IMR-90 (cell line): Measurements from ENCODE around the gene EFS. TPM values are rescaled to one million over a fixed set of nuclear protein-coding genes. Genes with fewer than 3 reads are reported as not detected.

Experiments
- ATAC-seq: fragments of 200-7000 bp; cut with Tn5 transposase; 2 replicates; pipeline ENCODE4 v1.9.1; 2020; ENCODE audit warnings: low read depth, mild to moderate bottlenecking, moderate library complexity
- BruUV-seq: library from RNA; stranded (reverse); fragments of 400-500 nt; replicated peaks from 2 replicates; lab custom pipeline; 2021; lab: Mats Ljungman, UMichigan
- CTCF ChIA-PET: fragments of 300-600 bp; formaldehyde crosslinking; extraction: SDS; loops from one replicate; lab custom pipeline; 2021; ENCODE audit warnings: antibody characterized with exemption; lab: Yijun Ruan, JAX
- POLR2A ChIA-PET: fragments of 300-600 bp; sonication (Branson Sonifier 250); formaldehyde crosslinking; loops from one replicate; lab custom pipeline; 2022; ENCODE audit warnings: antibody characterized with exemption; ENCODE audit not compliant: unreplicated experiment; lab: Charles Lee
- DNase-seq: peaks from one replicate; pipeline ENCODE4 v3.0.0; 2013
- H2AFZ ChIP-seq: replicated peaks from 2 replicates; pipeline ENCODE3; 2013; ENCODE audit warnings: low read length, mild to moderate bottlenecking; ENCODE audit not compliant: poor library complexity
- H2AK5ac ChIP-seq: 2 replicates; pipeline ENCODE4 v1.6.1; 2013; ENCODE audit warnings: low read depth, low read length, inconsistent platforms
- H2AK9ac ChIP-seq: replicated peaks from 2 replicates; pipeline ENCODE3; 2013; ENCODE audit warnings: mild to moderate bottlenecking, low read depth, low read length, moderate library complexity; ENCODE audit not compliant: poor library complexity
- H2BK120ac ChIP-seq: 2 replicates; pipeline ENCODE4 v1.6.1; 2013; ENCODE audit warnings: low read depth, low read length, inconsistent platforms
- H2BK15ac ChIP-seq: 3 replicates; pipeline ENCODE4 v1.6.1; 2013; ENCODE audit warnings: low read depth, low read length, inconsistent platforms
- H2BK20ac ChIP-seq: 2 replicates; pipeline ENCODE4 v1.6.1; 2013; ENCODE audit warnings: low read depth, mild to moderate bottlenecking, inconsistent platforms, low read length, moderate library complexity
- H2BK5ac ChIP-seq: 2 replicates; pipeline ENCODE4 v1.6.1; 2013; ENCODE audit warnings: mild to moderate bottlenecking, low read depth, low read length, inconsistent platforms; ENCODE audit not compliant: poor library complexity, severe bottlenecking
- H3K14ac ChIP-seq: replicated peaks from 2 replicates; pipeline ENCODE4 v1.6.1; 2013; ENCODE audit warnings: low read depth, low read length, inconsistent platforms
- H3K18ac ChIP-seq: 2 replicates; pipeline ENCODE4 v1.6.1; 2013; ENCODE audit warnings: low read depth, low read length, control low read depth
- H3K23ac ChIP-seq: 2 replicates; pipeline ENCODE4 v1.6.1; 2013; ENCODE audit warnings: low read depth, low read length, inconsistent platforms
- H3K27ac ChIP-seq: 2 replicates; pipeline ENCODE4 v1.5.1; 2013; ENCODE audit warnings: mild to moderate bottlenecking, control low read depth, low read length; ENCODE audit not compliant: insufficient read depth
- H3K27me3 ChIP-seq: 2 replicates; pipeline ENCODE4 v1.6.1; 2013; ENCODE audit warnings: low read length; ENCODE audit not compliant: control insufficient read depth, insufficient read depth
- H3K36me3 ChIP-seq: 2 replicates; pipeline ENCODE4 v1.6.1; 2013; ENCODE audit warnings: low read length, mixed read lengths; ENCODE audit not compliant: control insufficient read depth, insufficient read depth
- H3K4ac ChIP-seq: 2 replicates; pipeline ENCODE4 v1.6.1; 2013; ENCODE audit warnings: low read depth, low read length, inconsistent platforms
- H3K4me1 ChIP-seq: 2 replicates; pipeline ENCODE4 v1.6.1; 2013; ENCODE audit warnings: low read length, mixed read lengths; ENCODE audit not compliant: control insufficient read depth, insufficient read depth
- H3K4me2 ChIP-seq: 2 replicates; pipeline ENCODE4 v1.6.1; 2013; ENCODE audit warnings: low read depth, mild to moderate bottlenecking, control low read depth, low read length, moderate library complexity
- H3K4me3 ChIP-seq: 2 replicates; pipeline ENCODE4 v1.5.1; 2013; ENCODE audit warnings: low read depth, mild to moderate bottlenecking, control low read depth, low read length, moderate library complexity; ENCODE audit not compliant: insufficient read depth
- H3K56ac ChIP-seq: 2 replicates; pipeline ENCODE4 v1.6.1; 2013; ENCODE audit warnings: low read length, inconsistent platforms; ENCODE audit not compliant: insufficient read depth; ENCODE audit errors: extremely low read depth
- H3K79me1 ChIP-seq, 2 experiments: 2 replicates each; pipeline ENCODE4 v1.6.1; 2013; ENCODE audit warnings: low read length in 2 of 2, inconsistent platforms in 1 of 2, low read depth in 1 of 2
- H3K9ac ChIP-seq: 2 replicates; pipeline ENCODE4 v1.6.1; 2013; ENCODE audit warnings: low read depth, low read length, control low read depth
- H3K9me1 ChIP-seq: 2 replicates; pipeline ENCODE4 v1.6.1; 2013; ENCODE audit warnings: low read length, inconsistent platforms; ENCODE audit not compliant: insufficient read depth
- H3K9me3 ChIP-seq: 2 replicates; pipeline ENCODE4 v1.6.1; 2013; ENCODE audit warnings: low read length; ENCODE audit not compliant: control insufficient read depth, insufficient read depth
- H4K20me1 ChIP-seq: 2 replicates; pipeline ENCODE4 v1.6.1; 2013; ENCODE audit warnings: low read length, inconsistent platforms; ENCODE audit not compliant: insufficient read depth
- H4K5ac ChIP-seq: 2 replicates; pipeline ENCODE4 v1.6.1; 2013; ENCODE audit warnings: mild to moderate bottlenecking, low read depth, low read length, control low read depth
- H4K8ac ChIP-seq, 2 experiments: 2 replicates each; pipeline ENCODE4 v1.6.1; 2013; ENCODE audit warnings: low read depth in 2 of 2, low read length in 2 of 2, control low read depth in 1 of 2, inconsistent platforms in 1 of 2
- H4K91ac ChIP-seq: 2 replicates; pipeline ENCODE4 v1.6.1; 2013; ENCODE audit warnings: low read depth, low read length, inconsistent platforms; ENCODE audit not compliant: insufficient read depth
- BHLHE40 ChIP-seq: fragments of 150-350 bp; IDR thresholded peaks from 2 replicates; pipeline ENCODE4 v1.6.1; 2016; ENCODE audit warnings: mild to moderate bottlenecking, low read depth, low read length
- CEBPB ChIP-seq: IDR thresholded peaks from 2 replicates; pipeline ENCODE4 v1.6.1; 2012; ENCODE audit warnings: low read depth, low read length, improper control_type of control experiment
- MAZ ChIP-seq: IDR thresholded peaks from 2 replicates; pipeline ENCODE4 v1.6.1; 2012; ENCODE audit warnings: low read depth, mild to moderate bottlenecking, low read length, improper control_type of control experiment, moderate library complexity, borderline replicate concordance
- WGBS, 2 experiments: methylation state at CpG; one replicate each; pipeline versions ENCODE4 v1.1.5 to v1.1.7; 2013; ENCODE audit warnings: missing lambda C conversion rate in 2 of 2; ENCODE audit not compliant: insufficient read length in 1 of 2; ENCODE audit errors: extremely low coverage in 2 of 2; 5-methylcytosine and 5-hydroxymethylcytosine counted together
- dilution Hi-C: fragments of 300-500 bp; cut with HindIII; formaldehyde crosslinking; loops from one replicate; pipeline ENCODE4 v1.14.3; 2018; ENCODE audit warnings: low sequenced_read_pairs; ENCODE audit not compliant: unreplicated experiment
- in situ Hi-C: fragments of 300-500 bp; cut with MboI; formaldehyde crosslinking; loops from 3 replicates; pipeline ENCODE4 v1.14.3; 2019; ENCODE audit warnings: low sequenced_read_pairs, inconsistent platforms, mixed read lengths
- intact Hi-C: fragments of 100-400 bp; cut with micrococcal nuclease; formaldehyde crosslinking; loops from 2 replicates; pipeline ENCODE4 v1.10.0; 2022
- polyA plus RNA-seq, 3 experiments: library from polyadenylated mRNA; depleted of rRNA; stranded (reverse); fragments of >200 nt; gene quantifications; 2 replicates each; pipeline ENCODE4 v1.2.3, GENCODE V29; 2012; ENCODE audit warnings: low replicate concordance in 1 of 3
- total RNA-seq: library from RNA; depleted of rRNA; stranded (reverse); fragments of >200 nt; gene quantifications from 2 replicates; pipeline ENCODE4 v1.2.3, GENCODE V29; 2012

The EFS gene
- total and polyA plus RNA-seq, 2 of the 4 experiments (the other 2 are of a cell fraction) = 2.2 to 11.6 TPM

DNA sequence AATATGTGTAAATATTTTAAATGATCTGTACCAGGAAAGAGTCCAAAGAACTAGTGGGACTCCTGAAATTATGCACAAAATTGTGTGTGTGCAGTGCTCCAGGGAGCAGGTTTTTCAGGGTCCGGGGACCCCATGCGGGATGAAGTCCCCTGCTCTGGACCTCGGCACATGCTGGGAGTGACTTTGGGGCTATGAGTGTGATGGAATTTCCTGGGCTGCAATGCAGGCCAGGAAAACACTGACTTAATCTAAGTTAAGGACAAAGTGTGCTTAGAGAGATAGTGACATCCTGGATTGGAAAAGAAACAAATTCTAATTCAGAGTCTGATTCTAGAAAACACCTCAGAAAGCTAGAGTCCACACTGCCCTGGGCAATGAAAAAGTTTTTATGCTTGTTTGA, 49.3 kb upstream of the EFS start:
- DNase-seq (no peak), ATAC-seq (no peak)
- no peak overlapping the region for H3K4me3 ChIP-seq
- H3K23ac ChIP-seq = no peak overlapping the region
- no peak overlapping the region for H3K4me2 ChIP-seq
- H3K36me3 ChIP-seq = no peaks in the 10 kb centered on the region
- in situ Hi-C loops (no loop called here), dilution Hi-C loops (no loop called here), intact Hi-C loops (no loop called here)
- H2BK15ac ChIP-seq = no peak overlapping the region
- H3K9me3 ChIP-seq = no peaks in the 10 kb centered on the region
- H2BK120ac ChIP-seq = no peak overlapping the region
- no peak overlapping the region for H3K27ac ChIP-seq
- TF ChIP-seq BHLHE40 (no peak), MAZ (no peak), CEBPB (no peak)
- H4K5ac ChIP-seq = no peak overlapping the region
- no peak overlapping the region for H3K4ac ChIP-seq
- H3K18ac ChIP-seq = no peak overlapping the region
- BruUV-seq = no TSS peak
- no peak overlapping the region for H3K56ac ChIP-seq
- no peaks in the 10 kb centered on the region for H3K79me1 ChIP-seq
- no peak overlapping the region for H3K9ac ChIP-seq
- ChIA-PET POLR2A (no interaction called here), CTCF (no interaction called here)
- no peaks in the 10 kb centered on the region for H3K9me1 ChIP-seq
- H3K14ac ChIP-seq = no peak overlapping the region
- no peaks in the 10 kb centered on the region for H3K4me1 ChIP-seq
- H2AFZ ChIP-seq = no peak overlapping the region
- H4K20me1 ChIP-seq = no peaks in the 10 kb centered on the region
- no peak overlapping the region for H2BK20ac ChIP-seq
- no peak overlapping the region for H4K91ac ChIP-seq
- H2AK9ac ChIP-seq = no peak overlapping the region
- no peak overlapping the region for H4K8ac ChIP-seq
- peaks cover 29% of the 10 kb centered on the region for H3K27me3 ChIP-seq
- H2AK5ac ChIP-seq = no peak overlapping the region
- WGBS, 2 experiments = 47% methylated on average over 2 of the region's 3 CpGs; no CpG with 5 or more reads in 1 of the 2 experiments
- H2BK5ac ChIP-seq = no peak overlapping the region
